GM19468 (cell line): ENCODE results near the gene SOX1.

Experiments used
- ATAC-seq: cut with Tn5 transposase; IDR thresholded peaks from one replicate; pipeline ENCODE4 v1.9.1; 2021; ENCODE audit warnings: mild to moderate bottlenecking, moderate library complexity, moderate number of reproducible peaks; ENCODE audit not compliant: unreplicated experiment; ENCODE audit errors: extremely low read depth

Gene SOX1

GRCh38 chr13:112069845-112070251 is 2.9 kb downstream of the SOX1 start:
- no peak for ATAC-seq

- ATAC-seq = no peak
Measured at GRCh38 chr13:112071102-112071722, 4.3 kb downstream of the SOX1 start.

- ATAC-seq = no peak
Measured at GRCh38 chr13:112071723-112072533, 5.0 kb downstream of the SOX1 start.

- ATAC-seq = no peak
Measured at GRCh38 chr13:112072534-112073244, 5.7 kb downstream of the SOX1 start.

GRCh38 chr13:112073245-112074138 is 6.5 kb downstream of the SOX1 start:
- no peak for ATAC-seq

- no peak for ATAC-seq
Measured at GRCh38 chr13:112074139-112074865, 7.4 kb downstream of the SOX1 start.

- ATAC-seq = no peak
Measured at GRCh38 chr13:112077729-112078128, 10.8 kb downstream of the SOX1 start.

GRCh38 chr13:112078216-112078615 is 11.3 kb downstream of the SOX1 start:
- no peak for ATAC-seq

GRCh38 chr13:112078879-112079531 is 12.1 kb downstream of the SOX1 start:
- no peak for ATAC-seq

- no peak for ATAC-seq
Measured at GRCh38 chr13:112079696-112080095, 12.7 kb downstream of the SOX1 start.

GRCh38 chr13:112083971-112084370 is 17.0 kb downstream of the SOX1 start:
- ATAC-seq = no peak

- no peak for ATAC-seq
Measured at GRCh38 chr13:112092453-112092852, 25.5 kb downstream of the SOX1 start.

- ATAC-seq = no peak
Measured at GRCh38 chr13:112095354-112095753, 28.4 kb downstream of the SOX1 start.

GRCh38 chr13:112096959-112097358 is 30.0 kb downstream of the SOX1 start:
- no peak for ATAC-seq

GRCh38 chr13:112097770-112098169 is 30.8 kb downstream of the SOX1 start:
- no peak for ATAC-seq

GRCh38 chr13:112098699-112099098 is 31.8 kb downstream of the SOX1 start:
- ATAC-seq = no peak

- no peak for ATAC-seq
Measured at GRCh38 chr13:112101360-112101930, 34.5 kb downstream of the SOX1 start.

- no peak for ATAC-seq
Measured at GRCh38 chr13:112102243-112102642, 35.3 kb downstream of the SOX1 start.
